Activated CD4-positive, alpha-beta memory T cell treated with anti-CD3 and anti-CD28 coated beads for 36 hours (primary cell): Measurements from ENCODE around the gene NDUFA8. TPM values are rescaled to one million over a fixed set of nuclear protein-coding genes. Genes with fewer than 3 reads are reported as not detected.

ENCODE experiments used
- microRNA-seq: library from miRNA; unstranded; fragments of <30 nt; microRNA quantifications from one replicate; pipeline ENCODE4 v1.2.0, GENCODE V29; 2022; ENCODE audit warnings: borderline number of aligned reads, borderline microRNAs expressed, borderline replicate concordance
- total RNA-seq, 2 experiments: library from RNA; stranded (reverse); gene quantifications; one replicate each; pipeline ENCODE4 v1.2.3, GENCODE V29; 2021

Gene NDUFA8
- total RNA-seq, 2 experiments from 2014 or later = 48.3 to 53.3 TPM

Small RNAs within 50 kb of the gene (microRNA-seq; reads per million reads assigned to microRNA genes)
- not detected for gene MIR4478

Other genes starting within 250 kb of the NDUFA8 start
- gene TTLL11, start 66.5 kb downstream of the NDUFA8 start, total RNA-seq = under 1 TPM; 0.97 TPM
- not detected for gene MORN5, start 129 bp upstream of the NDUFA8 start, total RNA-seq
- gene LHX6, start 69.2 kb upstream of the NDUFA8 start, total RNA-seq = not detected
- 10 to 100 TPM; 25.1 to 25.9 TPM for gene RBM18, start 105.1 kb upstream of the NDUFA8 start, total RNA-seq
- gene MRRF, start 105.1 kb upstream of the NDUFA8 start, total RNA-seq = 10 to 100 TPM; 47.2 to 52.5 TPM
- gene PTGS1, start 211.2 kb upstream of the NDUFA8 start, total RNA-seq = under 1 TPM in 1 of 2 experiments, not detected in 1; 0.07 TPM